ENCODE results near the gene DDIT3.

DNA sequence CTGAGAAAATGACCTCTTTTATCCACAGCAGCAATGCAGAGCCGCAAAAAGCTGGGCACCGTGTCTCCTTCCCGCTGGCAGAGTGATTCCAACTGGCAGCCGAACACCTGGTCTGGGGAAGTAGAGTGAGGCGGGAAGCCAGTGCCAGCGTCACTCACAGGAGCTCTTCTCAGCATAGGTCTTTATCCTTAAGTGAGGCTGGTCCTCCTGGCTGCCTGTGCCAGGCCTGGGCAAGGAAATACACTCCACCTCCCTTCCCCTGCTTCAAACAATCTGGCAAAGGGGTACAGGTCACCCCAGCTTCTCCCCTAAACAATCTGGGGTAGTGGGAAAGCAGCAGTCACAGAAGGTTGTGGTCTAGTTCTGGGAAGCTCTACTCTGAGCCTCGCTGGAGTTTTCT, 45.5 kb downstream of the DDIT3 start:
- no peak for TF ChIP-seq CTCF (conservative IDR thresholded peaks at IDR 0.05; ENCODE audit: low read depth, low read length)
- no peak for TF ChIP-seq EZH2 (IDR thresholded peaks at IDR 0.05; ENCODE audit: borderline replicate concordance, low read depth, low read length, poor library complexity, severe bottlenecking)
